Right atrium auricular region (tissue), 2 donors: ENCODE results near the gene MCF2L2. TPM values are rescaled to one million over a fixed set of nuclear protein-coding genes. Genes with fewer than 3 reads are reported as not detected.

Source experiments
- DNase-seq: peaks from one replicate; pipeline ENCODE4 v3.0.0-alpha.2; 2019; ENCODE audit warnings: low spot score
- H3K27ac ChIP-seq, 2 donors: fragments of 200-600 bp; sonication (generic); 1 replicate in 1 of 2; 2 replicates in 1 of 2; pipeline ENCODE4 v1.5.1; 2016 to 2019
- H3K27me3 ChIP-seq, 2 donors: fragments of 200-600 bp; sonication (generic); one replicate each; pipeline versions ENCODE4 v1.5.1 to v1.6.0; 2017 to 2019
- H3K36me3 ChIP-seq: fragments of 200-600 bp; sonication (generic); one replicate; pipeline ENCODE4 v1.5.1; 2016
- H3K4me1 ChIP-seq, 2 donors: fragments of 200-600 bp; sonication (generic); one replicate each; pipeline versions ENCODE4 v1.5.1 to v1.6.0; 2017 to 2019
- H3K4me3 ChIP-seq, 2 donors: fragments of 200-600 bp; sonication (generic); 1 replicate in 1 of 2; 2 replicates in 1 of 2; pipeline ENCODE4 v1.5.1; 2017 to 2019; ENCODE audit warnings: mild to moderate bottlenecking in 1 of 2, moderate library complexity in 1 of 2
- H3K9me3 ChIP-seq, 2 donors: fragments of 200-600 bp; sonication (generic); one replicate each; pipeline ENCODE4 v1.5.1; 2019
- CTCF ChIP-seq, 2 donors: fragments of 200-600 bp; sonication (generic); IDR thresholded peaks; one replicate each; pipeline ENCODE4 v1.5.1; 2019; ENCODE audit warnings: antibody characterized with exemption in 2 of 2
- total RNA-seq, 2 donors: library from RNA; depleted of rRNA; stranded (reverse); fragments of >200 nt; gene quantifications; one replicate each; pipeline ENCODE4 v1.1.0, GENCODE V29; 2016

MCF2L2 gene
- total RNA-seq, 2 donors from 2014 or later = 0.08 TPM; not detected in 1

- H3K27ac ChIP-seq = no peak overlapping the region
- H3K4me1 ChIP-seq = no peaks in the 10 kb centered on the region
- no peak overlapping the region for H3K4me3 ChIP-seq
- DNase-seq = no peak
- H3K27me3 ChIP-seq = no peaks in the 10 kb centered on the region
- no peak for TF ChIP-seq CTCF (IDR thresholded peaks at IDR 0.05)
- no peaks in the 10 kb centered on the region for H3K9me3 ChIP-seq
- no peaks in the 10 kb centered on the region for H3K36me3 ChIP-seq
These were observed 17.7 kb downstream of the MCF2L2 start for GRCh38 chr3:183410759-183411158.

GRCh38 chr3:183410280-183410679 is 18.1 kb downstream of the MCF2L2 start:
- Histone ChIP-seq H3K27me3 (no peaks in the 10 kb centered on the region), H3K36me3 (no peaks in the 10 kb centered on the region), H3K4me3 (no peak overlapping the region), H3K4me1 (no peaks in the 10 kb centered on the region), H3K9me3 (no peaks in the 10 kb centered on the region), H3K27ac (no peak overlapping the region)
- no peak for TF ChIP-seq CTCF (IDR thresholded peaks at IDR 0.05)
- no peak for DNase-seq

GRCh38 chr3:183409219-183409618 is 19.2 kb downstream of the MCF2L2 start:
- Histone ChIP-seq H3K36me3 (no peaks in the 10 kb centered on the region), H3K27ac (no peak overlapping the region), H3K27me3 (no peaks in the 10 kb centered on the region), H3K4me3 (no peak overlapping the region), H3K9me3 (no peaks in the 10 kb centered on the region), H3K4me1 (no peaks in the 10 kb centered on the region)
- no peak for DNase-seq
- no peak for TF ChIP-seq CTCF (IDR thresholded peaks at IDR 0.05)

GRCh38 chr3:183401678-183402077 is 26.7 kb downstream of the MCF2L2 start:
- H3K4me1 ChIP-seq = no peaks in the 10 kb centered on the region
- no peak for DNase-seq
- no peak for TF ChIP-seq CTCF (IDR thresholded peaks at IDR 0.05)
- H3K27ac ChIP-seq = no peak overlapping the region
- no peaks in the 10 kb centered on the region for H3K36me3 ChIP-seq
- H3K4me3 ChIP-seq = no peak overlapping the region
- H3K27me3 ChIP-seq = no peaks in the 10 kb centered on the region
- no peaks in the 10 kb centered on the region for H3K9me3 ChIP-seq

- Histone ChIP-seq H3K27ac (no peak overlapping the region), H3K4me1 (no peaks in the 10 kb centered on the region), H3K36me3 (no peaks in the 10 kb centered on the region), H3K4me3 (no peak overlapping the region), H3K27me3 (no peaks in the 10 kb centered on the region), H3K9me3 (no peaks in the 10 kb centered on the region)
- DNase-seq = no peak
- no peak for TF ChIP-seq CTCF (IDR thresholded peaks at IDR 0.05)
These were observed 28.1 kb downstream of the MCF2L2 start for GRCh38 chr3:183400352-183400751.

GRCh38 chr3:183396662-183397391 is 31.6 kb downstream of the MCF2L2 start:
- no peaks in the 10 kb centered on the region for H3K36me3 ChIP-seq
- H3K27ac ChIP-seq = no peak overlapping the region
- no peak overlapping the region for H3K4me3 ChIP-seq
- DNase-seq = no peak
- no peak for TF ChIP-seq CTCF (IDR thresholded peaks at IDR 0.05)
- no peaks in the 10 kb centered on the region for H3K4me1 ChIP-seq
- no peaks in the 10 kb centered on the region for H3K9me3 ChIP-seq
- no peaks in the 10 kb centered on the region for H3K27me3 ChIP-seq
